ENCODE data around the gene TOX3. TPM values are rescaled to one million over a fixed set of nuclear protein-coding genes. Genes with fewer than 3 reads are reported as not detected.

The TOX3 gene
- polyA plus RNA-seq, 1 donor from 2014 or later: 2.3 TPM

DNA sequence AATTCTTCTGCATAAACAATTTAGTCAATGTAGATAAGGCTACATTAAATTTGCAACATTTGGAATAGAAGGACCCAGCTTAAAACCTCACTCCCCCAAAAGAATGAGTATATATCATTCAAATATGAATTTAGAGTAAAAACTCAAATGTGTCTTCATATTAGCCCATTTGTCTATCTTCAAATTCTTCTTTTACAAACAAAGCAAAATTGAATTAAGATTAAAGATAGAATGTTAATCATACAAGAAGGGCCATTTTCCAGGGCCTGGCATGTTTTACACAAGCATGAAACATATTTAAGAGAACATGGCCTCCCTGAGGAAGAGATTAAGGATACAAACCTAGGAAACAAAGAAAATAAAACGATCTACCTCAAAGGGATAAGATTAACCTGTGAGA is 8.4 kb downstream of the TOX3 start:
- Histone ChIP-seq H2AFZ (ENCODE audit: low read depth, low read length) (no peak overlapping the region), H3K79me2 (replicated peaks; ENCODE audit: insufficient read depth, low read length) (peaks cover 99% of the 10 kb centered on the region), H3F3A (ENCODE audit: insufficient read depth, low read length, poor library complexity, severe bottlenecking) (no peaks in the 10 kb centered on the region), H4K20me1 (ENCODE audit: insufficient read depth) (no peaks in the 10 kb centered on the region), H3K27ac (ENCODE audit: low read length) (no peak overlapping the region), H3K4me3 (ENCODE audit: low read length) (no peak overlapping the region), H3K9me3 (ENCODE audit: low read length) (no peaks in the 10 kb centered on the region), H3K4me2 (ENCODE audit: low read length) (no peak overlapping the region), H3K27me3 (ENCODE audit: insufficient read depth, low read depth, low read length) (no peaks in the 10 kb centered on the region), H3K36me3 (ENCODE audit: insufficient read depth, low read length) (no peaks in the 10 kb centered on the region), H3K9me2 (ENCODE audit: insufficient read depth, low read length) (no peaks in the 10 kb centered on the region), H3K9ac (ENCODE audit: low read length) (no peak overlapping the region)
- no peak for TF ChIP-seq SMC3 (conservative IDR thresholded peaks at IDR 0.05; ENCODE audit: poor library complexity)
- no peak for TF ChIP-seq EP300 (conservative IDR thresholded peaks at IDR 0.05; ENCODE audit: poor library complexity, severe bottlenecking)
- TF ChIP-seq TAF1 (IDR thresholded peaks at IDR 0.05; ENCODE audit: low read depth): no peak
- TF ChIP-seq, protein P1, sequence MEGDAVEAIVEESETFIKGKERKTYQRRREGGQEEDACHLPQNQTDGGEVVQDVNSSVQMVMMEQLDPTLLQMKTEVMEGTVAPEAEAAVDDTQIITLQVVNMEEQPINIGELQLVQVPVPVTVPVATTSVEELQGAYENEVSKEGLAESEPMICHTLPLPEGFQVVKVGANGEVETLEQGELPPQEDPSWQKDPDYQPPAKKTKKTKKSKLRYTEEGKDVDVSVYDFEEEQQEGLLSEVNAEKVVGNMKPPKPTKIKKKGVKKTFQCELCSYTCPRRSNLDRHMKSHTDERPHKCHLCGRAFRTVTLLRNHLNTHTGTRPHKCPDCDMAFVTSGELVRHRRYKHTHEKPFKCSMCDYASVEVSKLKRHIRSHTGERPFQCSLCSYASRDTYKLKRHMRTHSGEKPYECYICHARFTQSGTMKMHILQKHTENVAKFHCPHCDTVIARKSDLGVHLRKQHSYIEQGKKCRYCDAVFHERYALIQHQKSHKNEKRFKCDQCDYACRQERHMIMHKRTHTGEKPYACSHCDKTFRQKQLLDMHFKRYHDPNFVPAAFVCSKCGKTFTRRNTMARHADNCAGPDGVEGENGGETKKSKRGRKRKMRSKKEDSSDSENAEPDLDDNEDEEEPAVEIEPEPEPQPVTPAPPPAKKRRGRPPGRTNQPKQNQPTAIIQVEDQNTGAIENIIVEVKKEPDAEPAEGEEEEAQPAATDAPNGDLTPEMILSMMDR (IDR thresholded peaks at IDR 0.05; ENCODE audit: poor library complexity, severe bottlenecking): no peak
- no peak for TF ChIP-seq RAD21 (conservative IDR thresholded peaks at IDR 0.05)
- TF ChIP-seq POLR2AphosphoS5 (IDR thresholded peaks at IDR 0.05): no peak

DNA sequence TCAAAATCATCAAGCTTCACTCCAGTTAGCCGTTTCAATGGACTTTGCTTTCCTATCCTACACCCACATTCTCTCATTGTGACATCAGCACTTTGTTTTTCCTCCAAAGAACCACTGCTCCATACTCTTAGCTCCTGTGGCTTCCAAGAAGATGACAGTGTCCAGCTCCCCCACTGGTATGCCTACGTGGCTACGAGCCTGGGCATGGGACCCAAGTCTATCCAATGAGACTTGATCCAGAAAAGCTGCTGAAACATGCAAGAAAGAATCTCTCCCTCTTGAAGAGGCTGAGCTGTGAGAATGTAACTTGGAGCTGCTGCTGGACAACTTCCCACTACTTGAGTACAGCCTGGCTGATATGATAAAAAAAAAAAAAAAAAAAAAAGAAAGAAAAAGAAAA is 9.4 kb downstream of the TOX3 start:
- H3K4me3 ChIP-seq (ENCODE audit: low read length): no peak overlapping the region
- H2AFZ ChIP-seq (ENCODE audit: low read depth, low read length): no peak overlapping the region
- no peaks in the 10 kb centered on the region for H3K27me3 ChIP-seq (ENCODE audit: insufficient read depth, low read depth, low read length)
- H3K9ac ChIP-seq (ENCODE audit: low read length): no peak overlapping the region
- H3K9me2 ChIP-seq (ENCODE audit: insufficient read depth, low read length): no peaks in the 10 kb centered on the region
- no peak overlapping the region for H3K27ac ChIP-seq (ENCODE audit: low read length)
- H3K9me3 ChIP-seq (ENCODE audit: low read length): no peaks in the 10 kb centered on the region
- H3F3A ChIP-seq (ENCODE audit: insufficient read depth, low read length, poor library complexity, severe bottlenecking): no peaks in the 10 kb centered on the region
- H3K79me2 ChIP-seq (replicated peaks; ENCODE audit: insufficient read depth, low read length): peaks cover 99% of the 10 kb centered on the region
- no peaks in the 10 kb centered on the region for H4K20me1 ChIP-seq (ENCODE audit: insufficient read depth)
- H3K36me3 ChIP-seq (ENCODE audit: insufficient read depth, low read length): no peaks in the 10 kb centered on the region
- TF ChIP-seq, protein P1 (IDR thresholded peaks at IDR 0.05; ENCODE audit: poor library complexity, severe bottlenecking): no peak
- no peak for TF ChIP-seq TAF1 (IDR thresholded peaks at IDR 0.05; ENCODE audit: low read depth)
- TF ChIP-seq, protein P2, sequence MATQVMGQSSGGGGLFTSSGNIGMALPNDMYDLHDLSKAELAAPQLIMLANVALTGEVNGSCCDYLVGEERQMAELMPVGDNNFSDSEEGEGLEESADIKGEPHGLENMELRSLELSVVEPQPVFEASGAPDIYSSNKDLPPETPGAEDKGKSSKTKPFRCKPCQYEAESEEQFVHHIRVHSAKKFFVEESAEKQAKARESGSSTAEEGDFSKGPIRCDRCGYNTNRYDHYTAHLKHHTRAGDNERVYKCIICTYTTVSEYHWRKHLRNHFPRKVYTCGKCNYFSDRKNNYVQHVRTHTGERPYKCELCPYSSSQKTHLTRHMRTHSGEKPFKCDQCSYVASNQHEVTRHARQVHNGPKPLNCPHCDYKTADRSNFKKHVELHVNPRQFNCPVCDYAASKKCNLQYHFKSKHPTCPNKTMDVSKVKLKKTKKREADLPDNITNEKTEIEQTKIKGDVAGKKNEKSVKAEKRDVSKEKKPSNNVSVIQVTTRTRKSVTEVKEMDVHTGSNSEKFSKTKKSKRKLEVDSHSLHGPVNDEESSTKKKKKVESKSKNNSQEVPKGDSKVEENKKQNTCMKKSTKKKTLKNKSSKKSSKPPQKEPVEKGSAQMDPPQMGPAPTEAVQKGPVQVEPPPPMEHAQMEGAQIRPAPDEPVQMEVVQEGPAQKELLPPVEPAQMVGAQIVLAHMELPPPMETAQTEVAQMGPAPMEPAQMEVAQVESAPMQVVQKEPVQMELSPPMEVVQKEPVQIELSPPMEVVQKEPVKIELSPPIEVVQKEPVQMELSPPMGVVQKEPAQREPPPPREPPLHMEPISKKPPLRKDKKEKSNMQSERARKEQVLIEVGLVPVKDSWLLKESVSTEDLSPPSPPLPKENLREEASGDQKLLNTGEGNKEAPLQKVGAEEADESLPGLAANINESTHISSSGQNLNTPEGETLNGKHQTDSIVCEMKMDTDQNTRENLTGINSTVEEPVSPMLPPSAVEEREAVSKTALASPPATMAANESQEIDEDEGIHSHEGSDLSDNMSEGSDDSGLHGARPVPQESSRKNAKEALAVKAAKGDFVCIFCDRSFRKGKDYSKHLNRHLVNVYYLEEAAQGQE (IDR thresholded peaks at IDR 0.05; ENCODE audit: borderline replicate concordance): no peak
- TF ChIP-seq EP300 (conservative IDR thresholded peaks at IDR 0.05; ENCODE audit: poor library complexity, severe bottlenecking): no peak
- TF ChIP-seq SMC3 (conservative IDR thresholded peaks at IDR 0.05; ENCODE audit: poor library complexity): no peak
- no peak for TF ChIP-seq MXI1 (conservative IDR thresholded peaks at IDR 0.05; ENCODE audit: poor library complexity, severe bottlenecking)
- TF ChIP-seq EZH2 (IDR thresholded peaks at IDR 0.05; ENCODE audit: borderline replicate concordance, insufficient read depth, low read length, poor library complexity, severe bottlenecking): no peak
- TF ChIP-seq POLR2AphosphoS5 (IDR thresholded peaks at IDR 0.05): no peak
- no peak for TF ChIP-seq RAD21 (conservative IDR thresholded peaks at IDR 0.05)
- H3K4me2 ChIP-seq (ENCODE audit: low read length): no peak overlapping the region
